Measurements from ENCODE around the gene RSPH9. TPM values are rescaled to one million over a fixed set of nuclear protein-coding genes. Genes with fewer than 3 reads are reported as not detected.

RSPH9 gene
- total RNA-seq, 1 donor from 2014 or later: under 0.01 TPM

DNA sequence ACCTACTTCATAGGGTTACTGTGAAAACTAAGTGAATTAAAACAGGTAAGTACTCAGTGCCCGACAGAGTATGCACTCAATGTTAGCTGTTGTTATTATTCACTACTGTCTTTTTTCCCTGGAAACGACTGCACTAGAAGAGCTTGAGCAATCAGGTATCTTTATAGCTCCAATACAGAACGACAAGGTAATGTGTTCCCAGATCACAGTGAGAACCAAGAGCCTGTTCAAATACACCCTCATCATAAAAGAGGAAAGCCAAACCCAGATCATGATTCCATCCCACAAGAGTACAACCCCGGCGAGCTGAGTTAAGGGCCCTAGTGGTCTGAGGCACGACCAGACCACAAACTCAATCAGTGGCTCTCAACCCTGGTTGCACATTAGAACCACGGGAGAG lies 32.9 kb downstream of the RSPH9 start:
- FAIRE-seq: peak; percentile 85

DNA sequence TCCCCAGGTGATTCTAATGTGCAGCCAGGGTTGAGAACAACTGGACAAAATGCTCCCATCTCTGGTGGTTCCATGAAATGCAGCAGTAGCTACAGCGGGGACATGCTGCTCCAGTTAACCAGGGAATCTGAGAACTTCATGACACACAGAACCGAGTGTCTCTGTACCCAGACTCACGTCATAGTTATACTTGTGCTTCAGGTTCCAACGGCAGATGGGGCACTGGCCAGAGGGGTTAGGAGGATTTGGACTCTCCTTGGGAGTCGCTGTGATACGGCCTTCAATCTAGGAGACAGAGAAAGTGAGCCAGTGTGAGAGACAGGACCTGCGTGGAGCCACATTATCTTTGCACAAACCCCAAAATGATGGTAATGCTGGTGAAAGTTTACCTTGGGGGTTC lies 33.5 kb downstream of the RSPH9 start:
- FAIRE-seq: no peak
- Histone ChIP-seq H3K4me3 (ENCODE audit: low read depth, low read length) (no peak overlapping the region), H3K27me3 (ENCODE audit: control insufficient read depth, insufficient read depth, low read length) (no peaks in the 10 kb centered on the region), H3K36me3 (ENCODE audit: control insufficient read depth, insufficient read depth, low read length) (peaks cover 42% of the 10 kb centered on the region)
- DNase-seq (ENCODE audit: low read depth): no peak
- TF ChIP-seq CTCF (IDR thresholded peaks at IDR 0.05; ENCODE audit: insufficient read depth, low read length, severe bottlenecking): no peak

More for the DNA sequence above, 32.9 kb downstream of the RSPH9 start:
- DNase-seq (ENCODE audit: low read depth): no peak
- H3K36me3 ChIP-seq (ENCODE audit: control insufficient read depth, insufficient read depth, low read length): peaks cover 43% of the 10 kb centered on the region
- no peak overlapping the region for H3K4me3 ChIP-seq (ENCODE audit: low read depth, low read length)
- no peaks in the 10 kb centered on the region for H3K27me3 ChIP-seq (ENCODE audit: control insufficient read depth, insufficient read depth, low read length)
- TF ChIP-seq CTCF (IDR thresholded peaks at IDR 0.05; ENCODE audit: insufficient read depth, low read length, severe bottlenecking): no peak

- TF ChIP-seq CTCF (IDR thresholded peaks at IDR 0.05; ENCODE audit: insufficient read depth, low read length, severe bottlenecking): no peak
- H3K36me3 ChIP-seq (ENCODE audit: control insufficient read depth, insufficient read depth, low read length): peaks cover 37% of the 10 kb centered on the region
- H3K4me3 ChIP-seq (ENCODE audit: low read depth, low read length): no peak overlapping the region
- no peak for DNase-seq (ENCODE audit: low read depth)
- no peak for FAIRE-seq
- H3K27me3 ChIP-seq (ENCODE audit: control insufficient read depth, insufficient read depth, low read length): no peaks in the 10 kb centered on the region
Observed at GRCh38 chr6:43679057-43679456, 34.2 kb downstream of the RSPH9 start.

- H3K36me3 ChIP-seq (ENCODE audit: control insufficient read depth, insufficient read depth, low read length): peaks cover 33% of the 10 kb centered on the region
- TF ChIP-seq CTCF (IDR thresholded peaks at IDR 0.05; ENCODE audit: insufficient read depth, low read length, severe bottlenecking): no peak
- DNase-seq (ENCODE audit: low read depth) (no peak), FAIRE-seq (no peak)
- no peak overlapping the region for H3K4me3 ChIP-seq (ENCODE audit: low read depth, low read length)
- no peaks in the 10 kb centered on the region for H3K27me3 ChIP-seq (ENCODE audit: control insufficient read depth, insufficient read depth, low read length)
Observed at GRCh38 chr6:43680308-43681200, 35.7 kb downstream of the RSPH9 start.

- TF ChIP-seq CTCF (IDR thresholded peaks at IDR 0.05; ENCODE audit: insufficient read depth, low read length, severe bottlenecking): no peak
- H3K36me3 ChIP-seq (ENCODE audit: control insufficient read depth, insufficient read depth, low read length): peaks cover 29% of the 10 kb centered on the region
- no peaks in the 10 kb centered on the region for H3K27me3 ChIP-seq (ENCODE audit: control insufficient read depth, insufficient read depth, low read length)
- FAIRE-seq (no peak), DNase-seq (ENCODE audit: low read depth) (no peak)
- no peak overlapping the region for H3K4me3 ChIP-seq (ENCODE audit: low read depth, low read length)
Observed at GRCh38 chr6:43681303-43681702, 36.5 kb downstream of the RSPH9 start.
